Measurements from ENCODE around the gene ELMOD1. TPM values are rescaled to one million over a fixed set of nuclear protein-coding genes. Genes with fewer than 3 reads are reported as not detected.

Gene ELMOD1
- total RNA-seq, 4 donors from 2014 or later: not detected

- WGBS, 2 donors: 53 to 60% methylated on average over 5 of the region's 5 CpGs
- H3K4me3 ChIP-seq (replicated peaks in 1 of 3): no peak overlapping the region
- H3K36me3 ChIP-seq: no peaks in the 10 kb centered on the region
- H3K27ac ChIP-seq: no peak overlapping the region
- no peak for DNase-seq
- no peaks in the 10 kb centered on the region for H3K27me3 ChIP-seq
- H3K4me1 ChIP-seq: no peaks in the 10 kb centered on the region
- intact Hi-C loops (cut with DNase I): no loop called here
- no peaks in the 10 kb centered on the region for H3K9me3 ChIP-seq
- no peak for TF ChIP-seq CTCF (IDR thresholded peaks at IDR 0.05)
Observed at GRCh38 chr11:107682572-107682971, 91.6 kb downstream of the ELMOD1 start.

GRCh38 chr11:107683061-107683460, 92.1 kb downstream of the ELMOD1 start:
- Histone ChIP-seq H3K4me3 (replicated peaks in 1 of 3) (no peak overlapping the region), H3K27me3 (no peaks in the 10 kb centered on the region), H3K9me3 (no peaks in the 10 kb centered on the region), H3K36me3 (no peaks in the 10 kb centered on the region), H3K27ac (no peak overlapping the region), H3K4me1 (no peaks in the 10 kb centered on the region)
- intact Hi-C loops (cut with DNase I): no loop called here
- DNase-seq: no peak
- TF ChIP-seq CTCF (IDR thresholded peaks at IDR 0.05): no peak
- TF ChIP-seq POLR2A (IDR thresholded peaks at IDR 0.05): no peak
- 74 to 87% methylated on average over 2 of the region's 2 CpGs for WGBS, 2 donors

GRCh38 chr11:107683807-107684206, 92.9 kb downstream of the ELMOD1 start:
- Histone ChIP-seq H3K4me1 (no peaks in the 10 kb centered on the region), H3K9me3 (no peaks in the 10 kb centered on the region), H3K36me3 (no peaks in the 10 kb centered on the region), H3K4me3 (replicated peaks in 1 of 3) (no peak overlapping the region), H3K27ac (no peak overlapping the region), H3K27me3 (no peaks in the 10 kb centered on the region)
- intact Hi-C loops (cut with DNase I): no loop called here
- TF ChIP-seq POLR2A (IDR thresholded peaks at IDR 0.05) (no peak), CTCF (IDR thresholded peaks at IDR 0.05) (no peak)
- 91 to 96% methylated on average over 2 of the region's 2 CpGs for WGBS, 2 donors
- DNase-seq: no peak

- Histone ChIP-seq H3K4me3 (replicated peaks in 1 of 3) (no peak overlapping the region), H3K36me3 (no peaks in the 10 kb centered on the region), H3K4me1 (no peaks in the 10 kb centered on the region), H3K27ac (no peak overlapping the region), H3K27me3 (no peaks in the 10 kb centered on the region), H3K9me3 (no peaks in the 10 kb centered on the region)
- no peak for DNase-seq
- TF ChIP-seq POLR2A (IDR thresholded peaks at IDR 0.05) (no peak), CTCF (IDR thresholded peaks at IDR 0.05) (no peak)
- intact Hi-C loops (cut with DNase I): no loop called here
- 68 to 72% methylated on average over 6 of the region's 6 CpGs for WGBS, 2 donors
Observed at GRCh38 chr11:107688322-107688918, 97.5 kb downstream of the ELMOD1 start.

- Histone ChIP-seq H3K36me3 (no peaks in the 10 kb centered on the region), H3K27me3 (no peaks in the 10 kb centered on the region), H3K9me3 (no peaks in the 10 kb centered on the region), H3K27ac (no peak overlapping the region), H3K4me1 (no peaks in the 10 kb centered on the region), H3K4me3 (replicated peaks in 1 of 3) (no peak overlapping the region)
- 45 to 50% methylated on average over 11 of the region's 11 CpGs for WGBS, 2 donors
- TF ChIP-seq POLR2A (IDR thresholded peaks at IDR 0.05): no peak
- peak in 5 of 6 experiments; percentile 23 to 68 (median 66) for TF ChIP-seq CTCF (IDR thresholded peaks at IDR 0.05)
- intact Hi-C loops (cut with DNase I): loop anchor here (5.0 kb wide), 1 partner anchor 112 kb away; no protein-coding TSS in a partner anchor
- peak; percentile 72 for DNase-seq
Observed at GRCh38 chr11:107689317-107690202, 98.6 kb downstream of the ELMOD1 start.

Measured in thyroid gland (tissue), 4 donors.